Fibroblast of skin of right biceps (primary cell): Measurements from ENCODE around the gene C16orf54.
"Not testable (repeated sequence)": the region's sequence is repeated elsewhere in the genome, so short reads cannot be mapped to it uniquely, and the experiment has no call there.

ENCODE experiments used
- DNase-seq: peaks from one replicate; pipeline ENCODE4 v3.0.0-alpha.2; 2013

Gene C16orf54

GRCh38 chr16:29767062-29767461 lies 21.3 kb upstream of the C16orf54 start:
- DNase-seq, result no peak

GRCh38 chr16:29766571-29766970 lies 20.8 kb upstream of the C16orf54 start:
- no peak for DNase-seq

- DNase-seq, result no peak
These were observed 19.6 kb upstream of the C16orf54 start for GRCh38 chr16:29765167-29766032.

DNA sequence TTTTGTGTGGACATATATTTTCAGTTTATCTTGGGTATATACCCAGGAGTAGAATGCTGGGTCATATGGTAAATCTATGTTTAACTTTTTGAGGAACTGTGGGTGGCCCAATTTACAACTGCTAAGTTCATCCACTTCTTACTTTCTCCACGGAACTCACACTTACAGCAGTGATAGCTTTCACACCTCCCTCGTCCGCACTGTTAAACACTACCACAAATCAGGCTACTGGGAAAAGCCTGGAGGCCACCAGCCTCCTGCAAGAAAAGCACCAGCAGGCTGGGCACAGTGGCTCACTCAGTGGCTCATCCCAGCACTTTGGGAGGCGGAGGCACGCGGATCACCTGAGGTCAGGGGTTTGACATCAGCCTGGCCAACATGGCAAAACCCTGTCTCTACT lies 17.5 kb upstream of the C16orf54 start:
- DNase-seq, result no peak

- no peak for DNase-seq
These were observed 16.1 kb upstream of the C16orf54 start for GRCh38 chr16:29761882-29762281.

GRCh38 chr16:29761280-29761651 lies 15.5 kb upstream of the C16orf54 start:
- DNase-seq, result not testable (repeated sequence)

GRCh38 chr16:29760567-29761279 lies 14.9 kb upstream of the C16orf54 start:
- DNase-seq, result no peak

DNA sequence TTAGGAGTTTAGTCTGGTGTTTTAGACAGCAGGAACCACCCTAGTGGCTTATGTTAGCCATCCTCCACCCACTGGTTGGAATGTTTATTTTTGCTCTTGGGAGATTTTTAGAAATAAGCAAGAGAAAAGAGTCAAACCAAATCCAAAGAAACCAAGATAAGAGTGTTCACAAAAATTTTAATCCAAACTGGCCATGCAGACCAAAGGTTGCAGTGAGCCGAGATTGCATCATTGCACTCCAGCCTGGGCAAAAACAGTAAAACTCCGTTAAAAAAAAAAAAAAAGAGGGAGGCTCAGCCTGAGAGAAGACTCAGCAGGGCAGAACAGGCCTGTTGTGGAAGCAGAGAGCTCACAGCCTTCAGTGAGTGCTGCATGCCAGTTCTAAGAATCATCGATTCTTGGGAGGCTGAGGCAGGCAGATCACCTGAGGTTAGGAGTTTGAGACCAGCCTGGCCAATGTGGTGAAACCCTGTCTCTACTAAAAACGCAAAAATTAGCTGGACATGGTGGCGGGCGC lies 12.2 kb upstream of the C16orf54 start:
- peak; percentile 26 for DNase-seq

- DNase-seq, result not testable (repeated sequence)
These were observed 11.3 kb upstream of the C16orf54 start for GRCh38 chr16:29757086-29757485.

DNA sequence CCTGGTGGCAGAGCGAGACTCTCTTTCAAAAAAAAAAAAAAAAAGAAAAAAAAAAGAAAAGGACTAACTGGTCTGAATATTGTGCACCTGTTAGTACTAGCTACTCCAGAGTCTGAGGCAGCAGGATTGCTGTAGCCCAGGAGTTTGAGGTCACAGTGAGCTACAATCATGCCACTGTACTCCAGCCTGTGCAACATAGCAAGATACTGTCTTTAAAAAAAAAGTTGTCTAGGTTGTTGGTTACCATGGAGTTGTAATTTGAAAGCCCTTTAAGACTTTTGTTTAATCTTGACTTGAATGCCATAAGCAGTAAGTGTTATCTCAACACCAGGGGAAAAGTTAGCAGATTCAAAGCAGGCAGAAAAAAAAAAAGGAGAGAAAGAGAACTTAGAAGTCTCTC lies 10.9 kb upstream of the C16orf54 start:
- no peak for DNase-seq

DNA sequence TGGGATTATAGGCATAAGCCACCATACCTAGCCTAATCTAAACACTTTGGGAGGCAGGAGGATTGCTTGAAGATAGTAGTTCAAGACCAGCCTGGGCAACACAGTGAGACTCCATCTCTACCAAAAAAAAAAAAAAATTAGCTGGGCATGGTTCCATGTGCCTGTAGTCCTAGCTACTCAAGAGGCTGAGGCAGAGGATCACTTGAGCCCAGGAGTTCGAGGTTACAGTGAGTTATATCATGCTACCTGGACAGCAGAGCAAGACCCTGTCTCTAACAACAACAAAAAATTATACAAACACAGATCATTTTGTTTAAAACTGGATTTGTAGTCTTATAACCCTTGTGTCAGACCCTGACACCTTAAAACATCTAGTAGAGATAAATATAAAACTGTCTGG lies 7.7 kb upstream of the C16orf54 start:
- no peak for DNase-seq

DNA sequence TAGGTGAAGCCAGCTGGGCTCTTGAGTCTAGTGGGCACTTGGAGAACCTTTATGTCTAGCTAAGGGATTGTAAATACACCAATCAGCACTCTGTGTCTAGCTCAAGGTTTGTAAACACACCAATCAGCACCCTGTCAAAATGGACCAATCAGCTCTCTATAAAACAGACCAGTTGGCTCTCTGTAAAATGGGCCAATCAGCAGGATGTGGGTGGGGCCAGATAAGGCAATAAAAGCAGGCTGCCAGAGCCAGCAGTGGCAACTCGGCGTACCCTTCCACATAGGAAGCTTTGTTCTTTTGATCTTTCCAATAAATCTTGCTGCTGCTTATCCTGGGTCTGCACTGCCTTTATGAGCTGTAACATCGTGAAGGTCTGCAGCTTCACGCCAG lies 3.0 kb upstream of the C16orf54 start:
- DNase-seq, result not testable (repeated sequence)

GRCh38 chr16:29747947-29748759 lies 2.4 kb upstream of the C16orf54 start:
- DNase-seq, result no peak

GRCh38 chr16:29746518-29746917 lies 728 bp upstream of the C16orf54 start:
- DNase-seq, result not testable (repeated sequence)

- no peak for DNase-seq
These were observed 503 bp downstream of the C16orf54 start for GRCh38 chr16:29745121-29745852.

- DNase-seq, result no peak
These were observed 1.2 kb downstream of the C16orf54 start for GRCh38 chr16:29744541-29745101.

- DNase-seq, result no peak
These were observed 1.8 kb downstream of the C16orf54 start for GRCh38 chr16:29743827-29744531.

DNA sequence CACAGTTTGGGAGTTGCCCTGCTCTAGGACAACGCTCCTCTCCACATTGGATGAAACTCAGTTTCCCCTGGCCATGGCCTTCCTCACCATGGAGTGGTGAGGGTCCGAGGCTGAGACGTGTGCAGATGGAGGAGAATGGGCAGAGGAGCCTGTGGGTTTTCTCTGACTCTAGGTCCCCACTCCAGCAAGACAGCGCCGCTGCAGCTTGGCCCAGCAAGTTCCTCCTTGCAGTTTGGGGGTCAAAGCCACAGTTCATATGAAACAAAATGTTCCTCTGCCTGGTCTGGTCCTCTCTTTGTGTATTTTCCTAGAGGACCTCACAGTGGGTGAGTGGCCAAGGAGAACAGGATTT lies 2.3 kb downstream of the C16orf54 start:
- no peak for DNase-seq

- DNase-seq, result no peak
These were observed 3.0 kb downstream of the C16orf54 start for GRCh38 chr16:29742683-29743275.

DNA sequence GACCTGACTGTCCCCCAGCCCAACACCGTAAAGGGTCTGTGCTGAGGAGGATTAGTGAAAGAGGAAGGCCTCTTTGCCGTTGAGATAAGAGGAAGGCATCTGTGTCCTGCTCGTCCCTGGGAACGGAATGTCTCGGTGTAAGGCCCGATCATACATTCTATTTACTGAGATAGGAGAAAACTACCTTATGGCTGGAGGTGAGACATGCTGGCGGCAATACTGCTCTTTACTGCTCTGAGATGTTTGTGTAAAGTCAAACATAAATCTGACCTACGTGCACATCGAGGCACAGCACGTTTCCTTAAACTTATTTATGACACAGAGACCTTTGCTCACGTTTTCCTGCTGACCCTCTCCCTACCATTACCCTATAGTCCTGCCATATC lies 5.2 kb downstream of the C16orf54 start:
- DNase-seq, result not testable (repeated sequence)
